ENCODE measurements around the gene TSPEAR. TPM values are rescaled to one million over a fixed set of nuclear protein-coding genes. Genes with fewer than 3 reads are reported as not detected.

The TSPEAR gene
- total and polyA plus RNA-seq, 7 donors, result not detected

DNA sequence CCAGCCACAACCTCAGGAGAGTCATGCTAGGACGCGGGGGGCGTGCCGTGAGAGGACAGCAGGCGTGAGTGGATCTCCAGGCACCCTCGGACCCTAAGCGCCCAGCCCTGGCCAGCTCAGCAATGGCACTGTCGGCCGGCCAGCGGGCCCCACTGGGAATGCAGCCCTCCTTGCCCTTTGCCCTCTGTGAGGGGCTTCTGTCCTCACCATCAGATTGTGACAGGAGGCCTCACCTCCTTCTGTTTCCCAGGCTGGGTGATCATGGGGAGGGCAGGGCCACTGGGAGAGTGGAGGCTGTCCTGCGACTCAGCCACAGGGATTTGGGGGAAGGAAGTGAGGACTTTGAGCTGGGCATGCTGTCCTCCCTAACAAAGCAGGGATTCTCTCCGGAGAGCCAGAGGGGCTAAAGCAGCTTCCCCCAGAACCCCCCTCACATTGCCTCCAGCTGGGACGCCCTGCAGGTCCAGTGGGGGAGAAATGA lies 262.7 kb downstream of the TSPEAR start:
- intact Hi-C loops (cut with DNase I), result no loop called here
- H3K36me3 ChIP-seq (ENCODE audit: insufficient read depth in 1 of 2, low read depth in 1 of 2), result no peaks in the 10 kb centered on the region
- TF ChIP-seq, protein P1, sequence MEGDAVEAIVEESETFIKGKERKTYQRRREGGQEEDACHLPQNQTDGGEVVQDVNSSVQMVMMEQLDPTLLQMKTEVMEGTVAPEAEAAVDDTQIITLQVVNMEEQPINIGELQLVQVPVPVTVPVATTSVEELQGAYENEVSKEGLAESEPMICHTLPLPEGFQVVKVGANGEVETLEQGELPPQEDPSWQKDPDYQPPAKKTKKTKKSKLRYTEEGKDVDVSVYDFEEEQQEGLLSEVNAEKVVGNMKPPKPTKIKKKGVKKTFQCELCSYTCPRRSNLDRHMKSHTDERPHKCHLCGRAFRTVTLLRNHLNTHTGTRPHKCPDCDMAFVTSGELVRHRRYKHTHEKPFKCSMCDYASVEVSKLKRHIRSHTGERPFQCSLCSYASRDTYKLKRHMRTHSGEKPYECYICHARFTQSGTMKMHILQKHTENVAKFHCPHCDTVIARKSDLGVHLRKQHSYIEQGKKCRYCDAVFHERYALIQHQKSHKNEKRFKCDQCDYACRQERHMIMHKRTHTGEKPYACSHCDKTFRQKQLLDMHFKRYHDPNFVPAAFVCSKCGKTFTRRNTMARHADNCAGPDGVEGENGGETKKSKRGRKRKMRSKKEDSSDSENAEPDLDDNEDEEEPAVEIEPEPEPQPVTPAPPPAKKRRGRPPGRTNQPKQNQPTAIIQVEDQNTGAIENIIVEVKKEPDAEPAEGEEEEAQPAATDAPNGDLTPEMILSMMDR (IDR thresholded peaks at IDR 0.05), result no peak
- no peak overlapping the region for H3K4me3 ChIP-seq
- no peak for ATAC-seq
- peaks cover 0 to 43% (median 1%) of the 10 kb centered on the region in 3 donors for H3K27me3 ChIP-seq (ENCODE audit: insufficient read depth in 3 of 3, low read length in 2 of 3)
- no peak overlapping the region for H3K27ac ChIP-seq
- H3K4me1 ChIP-seq, result no peaks in the 10 kb centered on the region
- H3K9me3 ChIP-seq, result peaks cover 6% of the 10 kb centered on the region
- no peak for DNase-seq
- 59 to 69% (median 60%) methylated on average over 13 of the region's 13 CpGs for WGBS, 3 donors

Other genes with a start within 250 kb of the TSPEAR start
- not detected for gene KRTAP10-1, start 171.4 kb downstream of the TSPEAR start, total RNA-seq
- not detected for gene KRTAP10-1, start 171.4 kb downstream of the TSPEAR start, polyA plus RNA-seq
- gene KRTAP10-2, start 160.1 kb downstream of the TSPEAR start, total RNA-seq, result not detected
- gene KRTAP10-2, start 160.1 kb downstream of the TSPEAR start, polyA plus RNA-seq, result not detected
- gene KRTAP10-3, start 152.8 kb downstream of the TSPEAR start, total RNA-seq, result not detected
- gene KRTAP10-3, start 152.8 kb downstream of the TSPEAR start, polyA plus RNA-seq, result not detected
- not detected for gene KRTAP10-4, start 137.8 kb downstream of the TSPEAR start, total RNA-seq
- gene KRTAP10-4, start 137.8 kb downstream of the TSPEAR start, polyA plus RNA-seq, result not detected
- gene KRTAP10-5, start 131.0 kb downstream of the TSPEAR start, total RNA-seq, result not detected
- gene KRTAP10-5, start 131.0 kb downstream of the TSPEAR start, polyA plus RNA-seq, result not detected
- gene KRTAP10-6, start 119.1 kb downstream of the TSPEAR start, total RNA-seq, result not detected
- not detected for gene KRTAP10-6, start 119.1 kb downstream of the TSPEAR start, polyA plus RNA-seq
- gene KRTAP10-7, start 111.0 kb downstream of the TSPEAR start, total RNA-seq, result not detected
- not detected for gene KRTAP10-7, start 111.0 kb downstream of the TSPEAR start, polyA plus RNA-seq
- not detected for gene KRTAP10-8, start 99.5 kb downstream of the TSPEAR start, total RNA-seq
- gene KRTAP10-8, start 99.5 kb downstream of the TSPEAR start, polyA plus RNA-seq, result not detected
- gene KRTAP10-9, start 84.5 kb downstream of the TSPEAR start, total RNA-seq, result not detected
- not detected for gene KRTAP10-9, start 84.5 kb downstream of the TSPEAR start, polyA plus RNA-seq
- gene KRTAP10-10, start 74.2 kb downstream of the TSPEAR start, total RNA-seq, result not detected
- gene KRTAP10-10, start 74.2 kb downstream of the TSPEAR start, polyA plus RNA-seq, result not detected
- gene KRTAP10-11, start 65.2 kb downstream of the TSPEAR start, total RNA-seq, result not detected
- gene KRTAP10-11, start 65.2 kb downstream of the TSPEAR start, polyA plus RNA-seq, result not detected
- not detected for gene KRTAP12-4, start 56.9 kb downstream of the TSPEAR start, total RNA-seq
- gene KRTAP12-4, start 56.9 kb downstream of the TSPEAR start, polyA plus RNA-seq, result not detected
- gene KRTAP12-3, start 53.6 kb downstream of the TSPEAR start, total RNA-seq, result not detected
- not detected for gene KRTAP12-3, start 53.6 kb downstream of the TSPEAR start, polyA plus RNA-seq
- not detected for gene KRTAP12-2, start 44.6 kb downstream of the TSPEAR start, total RNA-seq
- gene KRTAP12-2, start 44.6 kb downstream of the TSPEAR start, polyA plus RNA-seq, result not detected
- not detected for gene KRTAP12-1, start 29.4 kb downstream of the TSPEAR start, total RNA-seq
- not detected for gene KRTAP12-1, start 29.4 kb downstream of the TSPEAR start, polyA plus RNA-seq
- not detected for gene KRTAP10-12, start 14.4 kb downstream of the TSPEAR start, total RNA-seq
- not detected for gene KRTAP10-12, start 14.4 kb downstream of the TSPEAR start, polyA plus RNA-seq
- gene UBE2G2, start 90.2 kb upstream of the TSPEAR start, total RNA-seq, result 10 to 100 TPM; 64.9 to 93.8 (median 81.7) TPM
- 10 to 100 TPM; 39.0 to 72.8 (median 55.3) TPM for gene UBE2G2, start 90.2 kb upstream of the TSPEAR start, polyA plus RNA-seq
- gene SUMO3, start 106.5 kb upstream of the TSPEAR start, total RNA-seq, result 10 to 100 TPM; 50.2 to 78.7 (median 65.6) TPM
- 10 to 100 TPM; 38.6 to 86.6 (median 58.7) TPM for gene SUMO3, start 106.5 kb upstream of the TSPEAR start, polyA plus RNA-seq
- gene PTTG1IP, start 162.1 kb upstream of the TSPEAR start, total RNA-seq, result 10 to 100 TPM; 49.6 to 72.1 (median 66.5) TPM
- 100 to 1,000 TPM in 1 of 3 donors, 10 to 100 TPM in 2; 57.1 to 108 (median 69.3) TPM for gene PTTG1IP, start 162.1 kb upstream of the TSPEAR start, polyA plus RNA-seq
- 10 to 100 TPM in 3 of 4 donors, 1 to 10 TPM in 1; 8.3 to 11.7 (median 11.0) TPM for gene ITGB2, start 209.3 kb upstream of the TSPEAR start, total RNA-seq
- gene ITGB2, start 209.3 kb upstream of the TSPEAR start, polyA plus RNA-seq, result 1 to 10 TPM; 2.5 to 4.6 (median 2.7) TPM
- gene SLX9, start 228.5 kb upstream of the TSPEAR start, total RNA-seq, result 10 to 100 TPM; 26.3 to 58.0 (median 32.5) TPM
- 10 to 100 TPM; 20.2 to 69.2 (median 26.7) TPM for gene SLX9, start 228.5 kb upstream of the TSPEAR start, polyA plus RNA-seq

Data from psoas muscle (tissue), 8 donors.